HepG2 (cell line): ENCODE measurements around the gene CCDC97. TPM values are rescaled to one million over a fixed set of nuclear protein-coding genes. Genes with fewer than 3 reads are reported as not detected.

Experiments
- ASH2L ChIP-seq: fragments of 300-600, 200-600 bp; sonication (generic); IDR thresholded peaks from 2 replicates; pipeline ENCODE4 v1.7.0; 2017; ENCODE audit warnings: low read depth, mild to moderate bottlenecking, moderate library complexity, mixed read lengths, low read length; ENCODE audit not compliant: insufficient read length
- DBP ChIP-seq: sonication (generic); formaldehyde crosslinking; IDR thresholded peaks from 2 replicates; pipeline ENCODE4 v1.4.0; 2020; ENCODE audit warnings: missing genetic modification reagents; ENCODE audit errors: not compliant biosample characterization
- ELF3 ChIP-seq: IDR thresholded peaks from 2 replicates; pipeline ENCODE4 v1.6.1; 2016; ENCODE audit warnings: missing genetic modification reagents, missing compliant biosample characterization
- ELK4 ChIP-seq: sonication (generic); formaldehyde crosslinking; IDR thresholded peaks from 2 replicates; pipeline ENCODE4 v1.9.0; 2021; ENCODE audit warnings: missing genetic modification reagents, borderline replicate concordance
- ETV5 ChIP-seq: IDR thresholded peaks from 2 replicates; pipeline ENCODE4 v1.6.1; 2018; ENCODE audit warnings: missing biosample characterization, missing genetic modification reagents, inconsistent platforms, borderline replicate concordance
- ISL2 ChIP-seq: sonication (generic); formaldehyde crosslinking; IDR thresholded peaks from 2 replicates; pipeline ENCODE4 v1.5.0; 2020; ENCODE audit warnings: missing genetic modification reagents
- KDM6A ChIP-seq: IDR thresholded peaks from 2 replicates; pipeline ENCODE4 v1.6.1; 2016; ENCODE audit warnings: low read depth
- MED13 ChIP-seq: sonication (generic); formaldehyde crosslinking; IDR thresholded peaks from 2 replicates; pipeline ENCODE4 v1.5.0; 2020; ENCODE audit warnings: missing genetic modification reagents
- NKX3-1 ChIP-seq: sonication (generic); formaldehyde crosslinking; IDR thresholded peaks from 2 replicates; pipeline ENCODE4 v1.5.0; 2020; ENCODE audit warnings: missing genetic modification reagents
- SALL2 ChIP-seq: sonication (generic); formaldehyde crosslinking; IDR thresholded peaks from 2 replicates; pipeline ENCODE4 v1.8.1; 2023; ENCODE audit warnings: mild to moderate bottlenecking, missing genetic modification reagents, inconsistent platforms
- SIX1 ChIP-seq: sonication (generic); formaldehyde crosslinking; IDR thresholded peaks from 2 replicates; pipeline ENCODE4 v1.4.0; 2020; ENCODE audit warnings: missing genetic modification reagents, borderline replicate concordance
- SNAPC5 ChIP-seq: sonication (generic); formaldehyde crosslinking; IDR thresholded peaks from 2 replicates; pipeline ENCODE4 v1.8.1; 2023; ENCODE audit warnings: mild to moderate bottlenecking, missing genetic modification reagents, borderline replicate concordance
- SRSF4 ChIP-seq: fragments of 200-400 bp; formaldehyde crosslinking; IDR thresholded peaks from one replicate; pipeline ENCODE4 v1.6.1; 2018; ENCODE audit warnings: mild to moderate bottlenecking, low read depth, low read length, moderate library complexity; ENCODE audit not compliant: poor library complexity, severe bottlenecking
- TCF12 ChIP-seq, 2 experiments: fragments of 450-650 bp in 1 of 2; sonication (generic) in 1 of 2; formaldehyde crosslinking in 1 of 2; IDR thresholded peaks; 2 replicates each; pipeline versions ENCODE4 v1.6.1 to v1.8.0; 2017 to 2022; ENCODE audit warnings: antibody characterized with exemption in 1 of 2, mild to moderate bottlenecking in 1 of 2, missing genetic modification reagents in 1 of 2, moderate library complexity in 1 of 2
- TEF ChIP-seq: sonication (generic); formaldehyde crosslinking; IDR thresholded peaks from 2 replicates; pipeline ENCODE4 v1.5.0; 2020; ENCODE audit warnings: missing genetic modification reagents
- ZNF547 ChIP-seq: sonication (generic); formaldehyde crosslinking; IDR thresholded peaks from 2 replicates; pipeline ENCODE4 v1.5.1; 2020; ENCODE audit warnings: mild to moderate bottlenecking, missing genetic modification reagents
- ZNF784 ChIP-seq: sonication (generic); formaldehyde crosslinking; IDR thresholded peaks from 2 replicates; pipeline ENCODE4 v1.5.1; 2020; ENCODE audit warnings: missing genetic modification reagents, mild to moderate bottlenecking, borderline replicate concordance
- polyA plus RNA-seq, 8 experiments: library from polyadenylated mRNA; depleted of rRNA in 3 of 8; stranded (reverse) in 7 of 8; unstranded in 1 of 8; fragments of >200 nt; fragmentation: Illumina TruSeq in 4 of 8; extraction: Trizol in 4 of 8; gene quantifications; 2 replicates each; pipeline versions ENCODE4 v1.2.1 to v1.2.3, GENCODE V29; 2011 to 2016; ENCODE audit warnings: low read depth in 4 of 8, missing spikeins in 1 of 8, mixed read lengths in 1 of 8; ENCODE audit not compliant: insufficient read depth in 1 of 8
- total RNA-seq, 5 experiments: library from RNA; depleted of rRNA; stranded (reverse); fragments of >200 nt; fragmentation: Illumina TruSeq; extraction: Trizol; gene quantifications; 2 replicates each; pipeline ENCODE4 v1.2.3, GENCODE V29; 2016; ENCODE audit warnings: low read depth in 1 of 5

The CCDC97 gene
- total and polyA plus RNA-seq, 2 of the 13 experiments (the other 11 are each of a cell fraction or from before 2014, with no cell fraction given), result 6.2 to 7.3 TPM

- TF ChIP-seq SALL2 (CRISPR knock-in tag) (0 out of 2 replicates have a peak, but pooled peaks have one; percentile 38), ETV5 (CRISPR knock-in tag) (peak; percentile 92), ZNF547 (CRISPR knock-in tag) (no peak), SRSF4 (no peak), KDM6A (CRISPR knock-in tag) (no peak), ELK4 (CRISPR knock-in tag) (no peak), ISL2 (CRISPR knock-in tag) (no peak), TEF (CRISPR knock-in tag) (no peak), MED13 (CRISPR knock-in tag) (no peak), TCF12 (IDR thresholded peaks at IDR 0.05) (no peak), TCF12 (CRISPR knock-in tag; IDR thresholded peaks at IDR 0.05) (no peak), DBP (CRISPR knock-in tag) (no peak), ELF3 (CRISPR knock-in tag) (peak; percentile 34; the same call in 1 of the 2 replicates), NKX3-1 (CRISPR knock-in tag) (no peak), SNAPC5 (CRISPR knock-in tag) (no peak), ASH2L (no peak), ZNF784 (no peak), SIX1 (no peak)
Measured at GRCh38 chr19:41324921-41325639, 15.1 kb downstream of the CCDC97 start (continued).
